ENCODE results near the gene COL5A3. TPM values are rescaled to one million over a fixed set of nuclear protein-coding genes. Genes with fewer than 3 reads are reported as not detected.
"Not testable (repeated sequence)": the region's sequence is repeated elsewhere in the genome, so short reads cannot be mapped to it uniquely, and the experiment has no call there.

COL5A3 gene
- total RNA-seq, 1 donor from 2014 or later, result not detected

GRCh38 chr19:9939301-9939913 is 70.9 kb downstream of the COL5A3 start:
- DNase-seq (ENCODE audit: low read depth, low spot score), result no peak

- no peak for DNase-seq (ENCODE audit: low read depth, low spot score)
Measured at GRCh38 chr19:9937001-9937411, 73.3 kb downstream of the COL5A3 start.

- DNase-seq (ENCODE audit: low read depth, low spot score), result no peak
Measured at GRCh38 chr19:9936326-9937000, 73.8 kb downstream of the COL5A3 start, which contains the start of gene OLFM2. Gene OLFM2 (minus strand): TSS chr19:9936515. CDS start chr19:9936366, 149 bp downstream.

- DNase-seq (ENCODE audit: low read depth, low spot score), result no peak
Measured at GRCh38 chr19:9935506-9936325, 74.6 kb downstream of the COL5A3 start.

GRCh38 chr19:9934132-9934950 is 76.0 kb downstream of the COL5A3 start:
- DNase-seq (ENCODE audit: low read depth, low spot score), result no peak

GRCh38 chr19:9932835-9933234 is 77.5 kb downstream of the COL5A3 start:
- no peak for DNase-seq (ENCODE audit: low read depth, low spot score)

- no peak for DNase-seq (ENCODE audit: low read depth, low spot score)
Measured at GRCh38 chr19:9931629-9932028, 78.7 kb downstream of the COL5A3 start.

GRCh38 chr19:9923440-9923839 is 86.9 kb downstream of the COL5A3 start:
- DNase-seq (ENCODE audit: low read depth, low spot score), result no peak

GRCh38 chr19:9922782-9923379 is 87.4 kb downstream of the COL5A3 start:
- DNase-seq (ENCODE audit: low read depth, low spot score), result not testable (repeated sequence)

- DNase-seq (ENCODE audit: low read depth, low spot score), result no peak
Measured at GRCh38 chr19:9917321-9917720, 93.0 kb downstream of the COL5A3 start.

GRCh38 chr19:9916719-9917118 is 93.6 kb downstream of the COL5A3 start:
- DNase-seq (ENCODE audit: low read depth, low spot score), result no peak

- DNase-seq (ENCODE audit: low read depth, low spot score), result peak; percentile 36
Measured at GRCh38 chr19:9914315-9915207, 95.7 kb downstream of the COL5A3 start.

- DNase-seq (ENCODE audit: low read depth, low spot score), result no peak
Measured at GRCh38 chr19:9914001-9914314, 96.3 kb downstream of the COL5A3 start.

GRCh38 chr19:9913237-9914000 is 96.9 kb downstream of the COL5A3 start:
- DNase-seq (ENCODE audit: low read depth, low spot score), result no peak

- DNase-seq (ENCODE audit: low read depth, low spot score), result no peak
Measured at GRCh38 chr19:9912551-9913236, 97.6 kb downstream of the COL5A3 start.

GRCh38 chr19:9911524-9912185 is 98.6 kb downstream of the COL5A3 start:
- DNase-seq (ENCODE audit: low read depth, low spot score), result no peak

- no peak for DNase-seq (ENCODE audit: low read depth, low spot score)
Measured at GRCh38 chr19:9910625-9911024, 99.7 kb downstream of the COL5A3 start.
